ENCODE data around the gene AFM. TPM values are rescaled to one million over a fixed set of nuclear protein-coding genes. Genes with fewer than 3 reads are reported as not detected.

AFM gene
- total and polyA plus RNA-seq, 2 donors (not counting 1 experiment from before 2014, with no cell fraction given) = not detected

GRCh38 chr4:73438048-73438447, 43.5 kb upstream of the AFM start:
- H3K27ac ChIP-seq (ENCODE audit: low read length in 2 of 2) = no peak overlapping the region
- ChIA-PET POLR2A (no interaction called here), CTCF (interaction anchor here (1.0 kb wide), 1 partner anchor 8 kb away, joined by 4 read pairs; no protein-coding TSS in a partner anchor)
- no peaks in the 10 kb centered on the region for H3K79me2 ChIP-seq (ENCODE audit: control insufficient read depth, insufficient read depth, low read length)
- H3K4me1 ChIP-seq (ENCODE audit: control insufficient read depth in 2 of 2, insufficient read depth in 2 of 2, low read length in 2 of 2) = no peaks in the 10 kb centered on the region
- H3K4me2 ChIP-seq (replicated peaks; ENCODE audit: low read depth, low read length, poor library complexity, severe bottlenecking) = no peak overlapping the region
- DNase-seq (no peak), ATAC-seq (ENCODE audit: low read depth) (no peak)
- H3K4me3 Mint-ChIP-seq = no peak overlapping the region
- no peaks in the 10 kb centered on the region for H4K20me1 ChIP-seq (ENCODE audit: control insufficient read depth, insufficient read depth, low read length, poor library complexity, severe bottlenecking)
- H3K27ac Mint-ChIP-seq = no peak overlapping the region
- H3K36me3 ChIP-seq (replicated peaks in 1 of 2; ENCODE audit: control extremely low read depth in 1 of 2, control insufficient read depth in 1 of 2, extremely low read depth in 1 of 2, insufficient read depth in 2 of 2, low read length in 1 of 2) = no peaks in the 10 kb centered on the region
- H3K9me3 ChIP-seq (ENCODE audit: control extremely low read depth in 1 of 3, control insufficient read depth in 2 of 3, insufficient read depth in 1 of 3, low read length in 2 of 3) = no peaks in the 10 kb centered on the region
- TF ChIP-seq EZH2 (IDR thresholded peaks at IDR 0.05; ENCODE audit: borderline replicate concordance, insufficient read depth, low read depth, low read length, poor library complexity, severe bottlenecking) = no peak
- TF ChIP-seq, protein P1, sequence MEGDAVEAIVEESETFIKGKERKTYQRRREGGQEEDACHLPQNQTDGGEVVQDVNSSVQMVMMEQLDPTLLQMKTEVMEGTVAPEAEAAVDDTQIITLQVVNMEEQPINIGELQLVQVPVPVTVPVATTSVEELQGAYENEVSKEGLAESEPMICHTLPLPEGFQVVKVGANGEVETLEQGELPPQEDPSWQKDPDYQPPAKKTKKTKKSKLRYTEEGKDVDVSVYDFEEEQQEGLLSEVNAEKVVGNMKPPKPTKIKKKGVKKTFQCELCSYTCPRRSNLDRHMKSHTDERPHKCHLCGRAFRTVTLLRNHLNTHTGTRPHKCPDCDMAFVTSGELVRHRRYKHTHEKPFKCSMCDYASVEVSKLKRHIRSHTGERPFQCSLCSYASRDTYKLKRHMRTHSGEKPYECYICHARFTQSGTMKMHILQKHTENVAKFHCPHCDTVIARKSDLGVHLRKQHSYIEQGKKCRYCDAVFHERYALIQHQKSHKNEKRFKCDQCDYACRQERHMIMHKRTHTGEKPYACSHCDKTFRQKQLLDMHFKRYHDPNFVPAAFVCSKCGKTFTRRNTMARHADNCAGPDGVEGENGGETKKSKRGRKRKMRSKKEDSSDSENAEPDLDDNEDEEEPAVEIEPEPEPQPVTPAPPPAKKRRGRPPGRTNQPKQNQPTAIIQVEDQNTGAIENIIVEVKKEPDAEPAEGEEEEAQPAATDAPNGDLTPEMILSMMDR (IDR thresholded peaks at IDR 0.05) = no peak
- no CpG with 5 or more reads among the region's 1 CpG for WGBS (ENCODE audit: insufficient coverage)
- H3K9ac ChIP-seq (ENCODE audit: low read length) = no peak overlapping the region
- H3K27me3 Mint-ChIP-seq = peaks cover 16% of the 10 kb centered on the region
- intact Hi-C loops (cut with micrococcal nuclease) = no loop called here
- H2AFZ ChIP-seq (ENCODE audit: insufficient read depth, low read depth, low read length, poor library complexity, severe bottlenecking) = no peak overlapping the region
- no peaks in the 10 kb centered on the region for H3K9me3 Mint-ChIP-seq (ENCODE audit: insufficient read depth)
- peaks cover 0 to 4% (median 1%) of the 10 kb centered on the region in 4 experiments for H3K27me3 ChIP-seq (replicated peaks in 1 of 4; ENCODE audit: control extremely low read depth in 1 of 4, control insufficient read depth in 3 of 4, insufficient read depth in 4 of 4, low read length in 3 of 4)
- H3K4me1 Mint-ChIP-seq = no peaks in the 10 kb centered on the region
- no peak overlapping the region for H3K4me3 ChIP-seq (ENCODE audit: control extremely low read depth in 1 of 5, extremely low read depth in 1 of 5, insufficient read depth in 1 of 5, low read depth in 2 of 5, low read length in 4 of 5)

DNA sequence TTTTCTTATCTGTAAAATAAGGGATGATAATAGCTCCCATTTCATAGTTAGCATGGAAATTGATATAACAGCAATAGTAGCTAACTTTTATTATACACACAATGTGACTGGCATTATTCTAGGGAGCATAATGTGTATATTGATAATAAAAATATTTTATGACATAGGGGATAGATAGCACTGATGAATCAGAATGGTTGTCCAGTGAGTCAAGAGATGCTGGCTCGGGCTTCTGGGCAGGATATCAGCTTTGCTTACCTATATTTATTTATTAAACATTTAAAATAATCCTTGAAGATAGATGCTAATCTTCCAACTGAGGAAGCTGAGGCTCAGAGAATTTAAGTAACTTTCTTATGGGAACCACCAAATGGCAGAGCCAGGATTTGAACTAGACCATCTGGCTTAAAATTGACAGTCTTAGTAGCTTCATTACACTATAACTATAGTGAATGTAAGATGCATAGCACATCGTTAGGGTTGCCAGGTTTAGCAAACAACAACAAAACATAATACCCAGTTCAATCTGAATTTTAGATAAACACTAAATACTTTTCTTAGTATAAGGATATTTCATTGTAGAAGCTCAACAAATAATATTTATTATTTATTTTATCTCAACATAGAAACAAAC, 42.8 kb upstream of the AFM start:
- no peak overlapping the region for H3K4me2 ChIP-seq (replicated peaks; ENCODE audit: low read depth, low read length, poor library complexity, severe bottlenecking)
- H3K27ac ChIP-seq (ENCODE audit: low read length in 2 of 2) = no peak overlapping the region
- Mint-ChIP-seq H3K9me3 (ENCODE audit: insufficient read depth) (no peaks in the 10 kb centered on the region), H3K4me3 (no peak overlapping the region), H3K27ac (no peak overlapping the region), H3K27me3 (peaks cover 16% of the 10 kb centered on the region), H3K4me1 (no peaks in the 10 kb centered on the region)
- no peak overlapping the region for H3K9ac ChIP-seq (ENCODE audit: low read length)
- no peaks in the 10 kb centered on the region for H3K9me3 ChIP-seq (ENCODE audit: control extremely low read depth in 1 of 3, control insufficient read depth in 2 of 3, insufficient read depth in 1 of 3, low read length in 2 of 3)
- no peaks in the 10 kb centered on the region for H3K4me1 ChIP-seq (ENCODE audit: control insufficient read depth in 2 of 2, insufficient read depth in 2 of 2, low read length in 2 of 2)
- peaks cover 0 to 4% (median 1%) of the 10 kb centered on the region in 4 experiments for H3K27me3 ChIP-seq (replicated peaks in 1 of 4; ENCODE audit: control extremely low read depth in 1 of 4, control insufficient read depth in 3 of 4, insufficient read depth in 4 of 4, low read length in 3 of 4)
- H4K20me1 ChIP-seq (ENCODE audit: control insufficient read depth, insufficient read depth, low read length, poor library complexity, severe bottlenecking) = no peaks in the 10 kb centered on the region
- no peak for ATAC-seq (ENCODE audit: low read depth)
- POLR2A ChIA-PET = no interaction called here
- no peak overlapping the region for H2AFZ ChIP-seq (ENCODE audit: insufficient read depth, low read depth, low read length, poor library complexity, severe bottlenecking)
- WGBS (ENCODE audit: insufficient coverage) = no CpG with 5 or more reads among the region's 2 CpGs
- no peak for DNase-seq
- TF ChIP-seq, protein P1 (IDR thresholded peaks at IDR 0.05) = no peak
- no peak for TF ChIP-seq EZH2 (IDR thresholded peaks at IDR 0.05; ENCODE audit: borderline replicate concordance, insufficient read depth, low read depth, low read length, poor library complexity, severe bottlenecking)
- H3K4me3 ChIP-seq (ENCODE audit: control extremely low read depth in 1 of 5, extremely low read depth in 1 of 5, insufficient read depth in 1 of 5, low read depth in 2 of 5, low read length in 4 of 5) = no peak overlapping the region
- no peaks in the 10 kb centered on the region for H3K36me3 ChIP-seq (replicated peaks in 1 of 2; ENCODE audit: control extremely low read depth in 1 of 2, control insufficient read depth in 1 of 2, extremely low read depth in 1 of 2, insufficient read depth in 2 of 2, low read length in 1 of 2)
- intact Hi-C loops (cut with micrococcal nuclease) = no loop called here
- CTCF ChIA-PET = interaction anchor here (1.0 kb wide), 1 partner anchor 8 kb away, joined by 4 read pairs; no protein-coding TSS in a partner anchor
- no peaks in the 10 kb centered on the region for H3K79me2 ChIP-seq (ENCODE audit: control insufficient read depth, insufficient read depth, low read length)
